CD14-positive monocyte (primary cell): ENCODE data around the gene GPR33. TPM values are rescaled to one million over a fixed set of nuclear protein-coding genes. Genes with fewer than 3 reads are reported as not detected.

ENCODE experiments used
- DNase-seq, 3 donors: peaks; one replicate each; pipeline ENCODE4 v3.0.0-alpha.2; 2011 to 2022
- H2AFZ ChIP-seq: 2 replicates; pipeline ENCODE4 v1.6.0; 2012; ENCODE audit warnings: mild to moderate bottlenecking, low read depth, low read length, inconsistent platforms; ENCODE audit not compliant: insufficient read depth, poor library complexity, severe bottlenecking
- H3K27ac ChIP-seq, 2 donors: 1 replicate in 1 of 2; 2 replicates in 1 of 2; pipeline ENCODE4 v1.5.1; 2012 to 2013; ENCODE audit warnings: low read length in 2 of 2, control low read depth in 1 of 2, inconsistent platforms in 1 of 2, low read depth in 1 of 2, mild to moderate bottlenecking in 1 of 2
- H3K27me3 ChIP-seq, 2 donors: one replicate each; pipeline versions ENCODE4 v1.6.0 to v1.6.1; 2011 to 2013; ENCODE audit warnings: low read length in 2 of 2; ENCODE audit not compliant: control insufficient read depth in 2 of 2, insufficient read depth in 2 of 2
- H3K36me3 ChIP-seq, 2 donors: replicated peaks in 1 of 2; 1 replicate in 1 of 2; 2 replicates in 1 of 2; pipeline versions ENCODE4 v1.5.1 to v1.6.1; 2012 to 2013; ENCODE audit warnings: low read length in 2 of 2, control low read depth in 1 of 2, inconsistent platforms in 1 of 2, mild to moderate bottlenecking in 1 of 2; ENCODE audit not compliant: insufficient read depth in 2 of 2, control insufficient read depth in 1 of 2
- H3K4me1 ChIP-seq, 2 donors: 1 replicate in 1 of 2; 2 replicates in 1 of 2; pipeline versions ENCODE4 v1.5.1 to v1.6.1; 2012 to 2013; ENCODE audit warnings: low read length in 2 of 2, control low read depth in 1 of 2, inconsistent platforms in 1 of 2, mild to moderate bottlenecking in 1 of 2, moderate library complexity in 1 of 2; ENCODE audit not compliant: insufficient read depth in 2 of 2, control insufficient read depth in 1 of 2
- H3K4me2 ChIP-seq: replicated peaks from 2 replicates; pipeline ENCODE3; 2012; ENCODE audit warnings: low read length, moderate library complexity, mild to moderate bottlenecking; ENCODE audit not compliant: poor library complexity, severe bottlenecking; ENCODE audit errors: extremely low read depth
- H3K4me3 ChIP-seq, 3 experiments: fragments of 200-600 bp in 1 of 3; sonication (generic) in 1 of 3; replicated peaks in 1 of 3; 1 replicate in 2 of 3; 2 replicates in 1 of 3; pipeline ENCODE4 v1.5.1; 2011 to 2013; ENCODE audit warnings: low read length in 3 of 3, mild to moderate bottlenecking in 3 of 3, control low read depth in 2 of 3, low read depth in 2 of 3, inconsistent platforms in 1 of 3, moderate library complexity in 1 of 3
- H3K79me2 ChIP-seq: 2 replicates; pipeline ENCODE4 v1.6.0; 2012; ENCODE audit warnings: mild to moderate bottlenecking, control low read depth, inconsistent platforms, low read length, moderate library complexity; ENCODE audit not compliant: insufficient read depth
- H3K9ac ChIP-seq: 2 replicates; pipeline ENCODE4 v1.6.0; 2017; ENCODE audit warnings: low read length, mild to moderate bottlenecking; ENCODE audit not compliant: insufficient read depth, poor library complexity, severe bottlenecking
- H3K9me3 ChIP-seq, 2 donors: replicated peaks in 1 of 2; 1 replicate in 1 of 2; 2 replicates in 1 of 2; pipeline versions ENCODE4 v1.5.1 to v1.6.1; 2012 to 2013; ENCODE audit warnings: low read length in 2 of 2, control low read depth in 1 of 2; ENCODE audit not compliant: control insufficient read depth in 1 of 2, insufficient read depth in 1 of 2
- H4K20me1 ChIP-seq: 2 replicates; pipeline ENCODE4 v1.6.0; 2012; ENCODE audit warnings: mild to moderate bottlenecking, low read length, control low read depth, moderate library complexity; ENCODE audit not compliant: insufficient read depth
- H3K27ac Mint-ChIP-seq, 7 donors: one replicate each; pipeline ENCODE4 v1.8.0; 2020; ENCODE audit warnings: mild to moderate bottlenecking in 7 of 7, mixed read lengths in 7 of 7, moderate library complexity in 6 of 7, inconsistent platforms in 2 of 7
- H3K27me3 Mint-ChIP-seq, 3 donors: one replicate each; pipeline ENCODE4 v1.8.0; 2021 to 2022; ENCODE audit warnings: low read depth in 3 of 3, mild to moderate bottlenecking in 3 of 3, mixed read lengths in 3 of 3, moderate library complexity in 3 of 3, inconsistent platforms in 1 of 3
- H3K36me3 Mint-ChIP-seq, 2 donors: one replicate each; pipeline ENCODE4 v1.8.0; 2020; ENCODE audit warnings: mixed read lengths in 2 of 2, inconsistent platforms in 1 of 2, mild to moderate bottlenecking in 1 of 2
- H3K4me1 Mint-ChIP-seq: one replicate; pipeline ENCODE4 v1.8.0; 2020; ENCODE audit warnings: mild to moderate bottlenecking, mixed read lengths
- H3K4me3 Mint-ChIP-seq, 2 donors: one replicate each; pipeline ENCODE4 v1.8.0; 2020; ENCODE audit warnings: mild to moderate bottlenecking in 2 of 2, mixed read lengths in 2 of 2, moderate library complexity in 1 of 2
- H3K9me3 Mint-ChIP-seq, 7 donors: one replicate each; pipeline ENCODE4 v1.8.0; 2020 to 2022; ENCODE audit warnings: mixed read lengths in 7 of 7, mild to moderate bottlenecking in 6 of 7, moderate library complexity in 6 of 7, inconsistent platforms in 2 of 7
- CTCF ChIP-seq: fragments of 200-600 bp; IDR thresholded peaks from one replicate; pipeline ENCODE4 v1.8.0; 2022; ENCODE audit warnings: antibody characterized with exemption, mild to moderate bottlenecking
- WGBS: methylation state at CpG from one replicate; pipeline ENCODE4 v1.1.5; 2013; ENCODE audit warnings: missing lambda C conversion rate; ENCODE audit not compliant: insufficient coverage; 5-methylcytosine and 5-hydroxymethylcytosine counted together
- intact Hi-C, 2 donors: fragments of 100-400 bp; cut with micrococcal nuclease; formaldehyde crosslinking; loops; one replicate each; pipeline versions ENCODE4 v1.15.0 to v1.15.1; 2023
- polyA plus RNA-seq, 3 donors: library from polyadenylated mRNA; depleted of rRNA in 1 of 3; unstranded in 2 of 3; stranded (reverse) in 1 of 3; fragments of 300-500 nt in 2 of 3; fragments of >200 nt in 1 of 3; fragmentation: Illumina TruSeq in 2 of 3; gene quantifications; 1 replicate in 2 of 3; 2 replicates in 1 of 3; pipeline ENCODE4 v1.2.3, GENCODE V29; 2012 to 2021

The GPR33 gene
- polyA plus RNA-seq, 3 donors = 0.15 to 0.53 (median 0.28) TPM

- Mint-ChIP-seq H3K27ac (no peak overlapping the region), H3K36me3 (peaks cover 0 to 4% of the 10 kb centered on the region in 2 donors), H3K27me3 (peaks cover 3 to 7% (median 7%) of the 10 kb centered on the region in 3 donors), H3K4me1 (peaks cover 4% of the 10 kb centered on the region), H3K4me3 (no peak overlapping the region), H3K9me3 (peaks cover 0 to 5% (median 0%) of the 10 kb centered on the region in 7 donors)
- H3K4me2 ChIP-seq = no peak overlapping the region
- H3K79me2 ChIP-seq = no peaks in the 10 kb centered on the region
- no peaks in the 10 kb centered on the region for H4K20me1 ChIP-seq
- peaks cover 0 to under 1% of the 10 kb centered on the region in 2 donors for H3K4me1 ChIP-seq
- TF ChIP-seq CTCF = no peak
- no peaks in the 10 kb centered on the region for H3K36me3 ChIP-seq
- no peak overlapping the region for H3K27ac ChIP-seq
- H3K27me3 ChIP-seq = peaks cover 3 to 4% of the 10 kb centered on the region in 2 donors
- WGBS = no CpG with 5 or more reads among the region's 3 CpGs
- no peak overlapping the region for H2AFZ ChIP-seq
- no peaks in the 10 kb centered on the region for H3K9me3 ChIP-seq
- intact Hi-C loops = no loop called here
- H3K4me3 ChIP-seq = no peak overlapping the region
- no peak for DNase-seq
- no peak overlapping the region for H3K9ac ChIP-seq
These were observed 8.8 kb downstream of the GPR33 start for GRCh38 chr14:31479027-31479426.

GRCh38 chr14:31477248-31477647 lies 10.6 kb downstream of the GPR33 start:
- DNase-seq = no peak
- H3K4me2 ChIP-seq = no peak overlapping the region
- Mint-ChIP-seq H3K27ac (peak overlapping the region in 1 of 7 donors; percentile 25), H3K9me3 (peaks cover 2 to 12% (median 7%) of the 10 kb centered on the region in 7 donors), H3K4me1 (peaks cover 3% of the 10 kb centered on the region), H3K27me3 (peaks cover 2 to 8% (median 5%) of the 10 kb centered on the region in 3 donors), H3K4me3 (no peak overlapping the region), H3K36me3 (no peaks in the 10 kb centered on the region)
- WGBS = 97% methylated on average over 6 of the region's 6 CpGs
- intact Hi-C loops = no loop called here
- no peak overlapping the region for H3K27ac ChIP-seq
- H3K36me3 ChIP-seq = no peaks in the 10 kb centered on the region
- no peaks in the 10 kb centered on the region for H3K9me3 ChIP-seq
- TF ChIP-seq CTCF = no peak
- peaks cover 0 to 4% of the 10 kb centered on the region in 2 donors for H3K27me3 ChIP-seq
- H3K9ac ChIP-seq = no peak overlapping the region
- no peak overlapping the region for H3K4me3 ChIP-seq
- no peaks in the 10 kb centered on the region for H3K4me1 ChIP-seq
- H4K20me1 ChIP-seq = no peaks in the 10 kb centered on the region
- no peak overlapping the region for H2AFZ ChIP-seq
- H3K79me2 ChIP-seq = no peaks in the 10 kb centered on the region
